Body of pancreas (tissue), 4 donors: Measurements from ENCODE around the gene CES2. TPM values are rescaled to one million over a fixed set of nuclear protein-coding genes. Genes with fewer than 3 reads are reported as not detected.

Experiments
- ATAC-seq: fragments of 150-250 bp; one replicate; pipeline ENCODE4 v1.9.1; 2016
- DNase-seq, 4 donors: peaks; one replicate each; pipeline ENCODE4 v3.0.0-alpha.2; 2019
- H3K27ac ChIP-seq, 4 donors: fragments of 200-600 bp; sonication (generic); 1 replicate in 3 of 4; 2 replicates in 1 of 4; pipeline versions ENCODE4 v1.5.1 to v1.6.1; 2016 to 2019; ENCODE audit warnings: mild to moderate bottlenecking in 1 of 4, mixed read lengths in 1 of 4, moderate library complexity in 1 of 4
- H3K27me3 ChIP-seq, 2 donors: fragments of 200-600 bp; sonication (generic); one replicate each; pipeline ENCODE4 v1.6.0; 2016; ENCODE audit warnings: mild to moderate bottlenecking in 1 of 2
- H3K36me3 ChIP-seq, 2 donors: fragments of 200-600 bp; sonication (generic); replicated peaks in 1 of 2; 2 replicates each; pipeline ENCODE4 v1.5.1; 2016; ENCODE audit warnings: low read depth in 2 of 2; ENCODE audit not compliant: insufficient read depth in 1 of 2
- H3K4me1 ChIP-seq: fragments of 200-600 bp; sonication (generic); one replicate; pipeline ENCODE4 v1.6.0; 2016
- H3K4me3 ChIP-seq, 2 donors: fragments of 200-600 bp; sonication (generic); 1 replicate in 1 of 2; 2 replicates in 1 of 2; pipeline ENCODE4 v1.5.1; 2016 to 2019
- H3K9me3 ChIP-seq, 3 donors: fragments of 200-600 bp; sonication (generic); 1 replicate in 2 of 3; 2 replicates in 1 of 3; pipeline ENCODE4 v1.5.1; 2016
- CTCF ChIP-seq, 7 experiments: fragments of 450-650 bp in 4 of 7; fragments of 200-600 bp in 3 of 7; sonication (generic) in 3 of 7; IDR thresholded peaks; one replicate each; pipeline ENCODE4 v1.5.1; 2016 to 2019; ENCODE audit warnings: antibody characterized with exemption in 7 of 7
- POLR2A ChIP-seq, 3 donors: fragments of 450-650 bp; IDR thresholded peaks; one replicate each; pipeline ENCODE4 v1.6.1; 2016; ENCODE audit warnings: antibody characterized with exemption in 3 of 3, mild to moderate bottlenecking in 2 of 3
- WGBS, 2 donors: methylation state at CpG; one replicate each; pipeline ENCODE4 v1.1.5; 2017; 5-methylcytosine and 5-hydroxymethylcytosine counted together
- intact Hi-C: fragments of 100-400 bp; cut with DNase I; formaldehyde crosslinking; loops from one replicate; pipeline ENCODE4 v1.15.1; 2023
- total RNA-seq, 2 donors: library from RNA; depleted of rRNA; stranded (reverse); fragments of >200 nt; gene quantifications; one replicate each; pipeline ENCODE4 v1.1.0, GENCODE V29; 2016

CES2 gene
- total RNA-seq, 2 donors from 2014 or later, result 24.9 to 29.3 TPM

- Histone ChIP-seq H3K9me3 (no peaks in the 10 kb centered on the region), H3K4me3 (no peak overlapping the region), H3K27ac (peak overlapping the region in 1 of 4 donors; percentile 10), H3K36me3 (no peaks in the 10 kb centered on the region), H3K27me3 (no peaks in the 10 kb centered on the region), H3K4me1 (peaks cover 36% of the 10 kb centered on the region)
- intact Hi-C loops, result no loop called here
- TF ChIP-seq CTCF (IDR thresholded peaks at IDR 0.05), result no peak
- TF ChIP-seq POLR2A (IDR thresholded peaks at IDR 0.05), result no peak
- no peak for DNase-seq
- WGBS, 2 donors, result 59 to 61% methylated on average over 16 of the region's 16 CpGs
- ATAC-seq, result no peak
These were observed 30.3 kb upstream of the CES2 start for GRCh38 chr16:66904846-66905632.

- DNase-seq, result peak; percentile 57 to 81 (median 74)
- peak overlapping the region in 1 of 4 donors; percentile 13 for H3K27ac ChIP-seq
- no peaks in the 10 kb centered on the region for H3K27me3 ChIP-seq
- no peak for TF ChIP-seq POLR2A (IDR thresholded peaks at IDR 0.05)
- no peak for TF ChIP-seq CTCF (IDR thresholded peaks at IDR 0.05)
- H3K4me1 ChIP-seq, result peaks cover 27% of the 10 kb centered on the region
- peak; percentile 58 for ATAC-seq
- H3K36me3 ChIP-seq, result no peaks in the 10 kb centered on the region
- WGBS, 2 donors, result 58 to 70% methylated on average over 9 to 10 of the region's 11 CpGs
- no peak overlapping the region for H3K4me3 ChIP-seq
- no peaks in the 10 kb centered on the region for H3K9me3 ChIP-seq
- intact Hi-C loops, result no loop called here
These were observed 29.4 kb upstream of the CES2 start for GRCh38 chr16:66905633-66906539.

- no peaks in the 10 kb centered on the region for H3K9me3 ChIP-seq
- no peak overlapping the region for H3K27ac ChIP-seq
- no peaks in the 10 kb centered on the region for H3K36me3 ChIP-seq
- TF ChIP-seq POLR2A (IDR thresholded peaks at IDR 0.05), result no peak
- no peak for TF ChIP-seq CTCF (IDR thresholded peaks at IDR 0.05)
- no peak overlapping the region for H3K4me3 ChIP-seq
- H3K4me1 ChIP-seq, result peaks cover 24% of the 10 kb centered on the region
- no peaks in the 10 kb centered on the region for H3K27me3 ChIP-seq
- WGBS, 2 donors, result 59 to 72% methylated on average over 3 to 7 of the region's 7 CpGs
- DNase-seq (no peak), ATAC-seq (no peak)
- intact Hi-C loops, result no loop called here
These were observed 28.1 kb upstream of the CES2 start for GRCh38 chr16:66906916-66907836.

DNA sequence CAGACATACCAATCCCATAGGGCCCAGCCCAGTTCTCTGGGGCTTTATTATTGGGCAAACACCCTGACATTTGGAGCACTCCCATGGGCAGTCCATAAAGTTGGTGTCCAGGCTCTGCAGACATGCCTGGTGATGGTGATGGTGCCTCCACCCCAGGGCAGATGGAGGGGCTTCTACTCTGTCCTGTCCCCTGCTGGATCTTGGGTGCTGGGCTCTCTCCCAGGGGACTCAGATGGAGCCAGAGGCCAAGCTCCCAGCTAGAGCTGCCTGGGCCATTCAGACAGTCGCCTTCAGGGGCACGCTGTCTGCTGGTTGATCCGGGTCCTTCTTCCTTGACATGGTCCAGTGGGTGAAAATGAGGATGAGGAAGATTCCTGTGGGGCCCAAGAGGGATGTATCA lies 27.2 kb upstream of the CES2 start:
- WGBS, 2 donors, result 78 to 84% methylated on average over 3 of the region's 3 CpGs

More for the DNA sequence above, 27.2 kb upstream of the CES2 start:
- Histone ChIP-seq H3K9me3 (no peaks in the 10 kb centered on the region), H3K4me3 (no peak overlapping the region), H3K36me3 (no peaks in the 10 kb centered on the region), H3K27me3 (no peaks in the 10 kb centered on the region), H3K4me1 (peaks cover 24% of the 10 kb centered on the region), H3K27ac (no peak overlapping the region)
- ATAC-seq (no peak), DNase-seq (no peak)
- TF ChIP-seq POLR2A (IDR thresholded peaks at IDR 0.05) (no peak), CTCF (IDR thresholded peaks at IDR 0.05) (no peak)
- intact Hi-C loops, result no loop called here
